VCaP (cell line): ENCODE measurements around the gene PLIN4.
"Not testable (repeated sequence)": the region's sequence is repeated elsewhere in the genome, so short reads cannot be mapped to it uniquely, and the experiment has no call there.

ENCODE experiments used
- H3K27ac ChIP-seq: fragments of 450-650 bp; 2 replicates; pipeline ENCODE4 v1.5.1; 2017
- CTCF ChIP-seq: fragments of 450-650 bp; conservative IDR thresholded peaks from 2 replicates; pipeline ENCODE4 v1.5.1; 2017; ENCODE audit warnings: mild to moderate bottlenecking, moderate library complexity

The PLIN4 gene

GRCh38 chr19:4518345-4519171 lies at the start of gene PLIN4:
PLIN4 (minus strand) TSS chr19:4518486; CDS start chr19:4518272, 214 bp downstream.
- no peak for TF ChIP-seq CTCF
- peak within 1 kb of the TSS; percentile 38; the same call in 1 of the 2 replicates for H3K27ac ChIP-seq

GRCh38 chr19:4567584-4568071 lies 49.3 kb upstream of the PLIN4 start:
- peak; percentile 65 for TF ChIP-seq CTCF
- H3K27ac ChIP-seq = no peak overlapping the region

- no peak overlapping the region for H3K27ac ChIP-seq
- no peak for TF ChIP-seq CTCF
Observed at GRCh38 chr19:4566402-4567051, 48.2 kb upstream of the PLIN4 start.

GRCh38 chr19:4563562-4563961 lies 45.3 kb upstream of the PLIN4 start:
- not testable (repeated sequence) for H3K27ac ChIP-seq

- H3K27ac ChIP-seq = not testable (repeated sequence)
Observed at GRCh38 chr19:4562085-4562484, 43.8 kb upstream of the PLIN4 start.

- TF ChIP-seq CTCF = no peak
Observed at GRCh38 chr19:4559569-4559968, 41.3 kb upstream of the PLIN4 start, which contains the start of gene SEMA6B. SEMA6B (minus strand) TSS chr19:4559684; CDS start chr19:4558457, 1,227 bp downstream.

GRCh38 chr19:4557971-4558941 lies 40.0 kb upstream of the PLIN4 start:
- peak; percentile 93 for TF ChIP-seq CTCF
- no peak overlapping the region for H3K27ac ChIP-seq

More at GRCh38 chr19:4559569-4559968, 41.3 kb upstream of the PLIN4 start, which contains the start of gene SEMA6B:
- H3K27ac ChIP-seq = no peak within 1 kb of the TSS
